ENCODE results near the gene EFTUD2. TPM values are rescaled to one million over a fixed set of nuclear protein-coding genes. Genes with fewer than 3 reads are reported as not detected.

Gene EFTUD2
- total and polyA plus RNA-seq, 2 of the 8 experiments (the other 6 are each of a cell fraction or from before 2014, with no cell fraction given), result 118 to 195 TPM

GRCh38 chr17:44850612-44851011, 48.6 kb downstream of the EFTUD2 start (continued):
- no peak for TF ChIP-seq EGR1 (IDR thresholded peaks at IDR 0.05; ENCODE audit: borderline replicate concordance, low read depth, low read length)
